ENCODE measurements around the gene FBXL15. TPM values are rescaled to one million over a fixed set of nuclear protein-coding genes. Genes with fewer than 3 reads are reported as not detected.

The FBXL15 gene
- total and polyA plus RNA-seq, 2 donors (not counting 1 experiment from before 2014, with no cell fraction given): 15.5 to 20.7 TPM

- Histone ChIP-seq H2AFZ (ENCODE audit: insufficient read depth, low read depth, low read length, poor library complexity, severe bottlenecking) (peak overlapping the region; percentile 94), H4K20me1 (ENCODE audit: control insufficient read depth, insufficient read depth, low read length, poor library complexity, severe bottlenecking) (peaks cover 17% of the 10 kb centered on the region), H3K4me3 (ENCODE audit: control extremely low read depth in 1 of 5, extremely low read depth in 1 of 5, insufficient read depth in 1 of 5, low read depth in 2 of 5, low read length in 4 of 5) (peak overlapping the region; percentile 13 to 92 (median 89)), H3K4me2 (replicated peaks; ENCODE audit: low read depth, low read length, poor library complexity, severe bottlenecking) (peak overlapping the region; percentile 90), H3K9me3 (ENCODE audit: control extremely low read depth in 1 of 3, control insufficient read depth in 2 of 3, insufficient read depth in 1 of 3, low read length in 2 of 3) (peaks cover 0 to 12% (median 0%) of the 10 kb centered on the region in 3 donors), H3K79me2 (ENCODE audit: control insufficient read depth, insufficient read depth, low read length) (no peaks in the 10 kb centered on the region), H3K27ac (ENCODE audit: low read length in 2 of 2) (no peak overlapping the region), H3K27me3 (replicated peaks in 1 of 4; ENCODE audit: control extremely low read depth in 1 of 4, control insufficient read depth in 3 of 4, insufficient read depth in 4 of 4, low read length in 3 of 4) (peaks cover 0 to 48% (median 29%) of the 10 kb centered on the region in 4 experiments), H3K36me3 (replicated peaks in 1 of 2; ENCODE audit: control extremely low read depth in 1 of 2, control insufficient read depth in 1 of 2, extremely low read depth in 1 of 2, insufficient read depth in 2 of 2, low read length in 1 of 2) (peaks cover 0 to 10% of the 10 kb centered on the region in 2 experiments), H3K9ac (ENCODE audit: low read length) (peak overlapping the region; percentile 77), H3K4me1 (ENCODE audit: control insufficient read depth in 2 of 2, insufficient read depth in 2 of 2, low read length in 2 of 2) (peaks cover 32 to 34% of the 10 kb centered on the region in 2 donors)
- Mint-ChIP-seq H3K4me3 (peak overlapping the region; percentile 99), H3K27me3 (peaks cover 26% of the 10 kb centered on the region), H3K9me3 (ENCODE audit: insufficient read depth) (no peaks in the 10 kb centered on the region), H3K4me1 (peaks cover 38% of the 10 kb centered on the region), H3K27ac (peak overlapping the region; percentile 37)
- TF ChIP-seq, protein P1, sequence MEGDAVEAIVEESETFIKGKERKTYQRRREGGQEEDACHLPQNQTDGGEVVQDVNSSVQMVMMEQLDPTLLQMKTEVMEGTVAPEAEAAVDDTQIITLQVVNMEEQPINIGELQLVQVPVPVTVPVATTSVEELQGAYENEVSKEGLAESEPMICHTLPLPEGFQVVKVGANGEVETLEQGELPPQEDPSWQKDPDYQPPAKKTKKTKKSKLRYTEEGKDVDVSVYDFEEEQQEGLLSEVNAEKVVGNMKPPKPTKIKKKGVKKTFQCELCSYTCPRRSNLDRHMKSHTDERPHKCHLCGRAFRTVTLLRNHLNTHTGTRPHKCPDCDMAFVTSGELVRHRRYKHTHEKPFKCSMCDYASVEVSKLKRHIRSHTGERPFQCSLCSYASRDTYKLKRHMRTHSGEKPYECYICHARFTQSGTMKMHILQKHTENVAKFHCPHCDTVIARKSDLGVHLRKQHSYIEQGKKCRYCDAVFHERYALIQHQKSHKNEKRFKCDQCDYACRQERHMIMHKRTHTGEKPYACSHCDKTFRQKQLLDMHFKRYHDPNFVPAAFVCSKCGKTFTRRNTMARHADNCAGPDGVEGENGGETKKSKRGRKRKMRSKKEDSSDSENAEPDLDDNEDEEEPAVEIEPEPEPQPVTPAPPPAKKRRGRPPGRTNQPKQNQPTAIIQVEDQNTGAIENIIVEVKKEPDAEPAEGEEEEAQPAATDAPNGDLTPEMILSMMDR (IDR thresholded peaks at IDR 0.05): no peak
- no peak for TF ChIP-seq EZH2 (IDR thresholded peaks at IDR 0.05; ENCODE audit: borderline replicate concordance, insufficient read depth, low read depth, low read length, poor library complexity, severe bottlenecking)
- POLR2A ChIA-PET: interaction anchor here (1.3 to 5.2 kb wide), 4 partner anchors 9 to 41 kb away, joined by 4 to 38 read pairs (median 23); partner anchors contain the start of genes CUEDC2 and NFKB2
- DNase-seq: peak; percentile 78
- intact Hi-C loops (cut with micrococcal nuclease): loop anchor here (1.0 to 5.0 kb wide), 4 partner anchors 20 to 287 kb away; partner anchors contain the start of genes NOLC1 and PPRC1
- CTCF ChIA-PET: interaction anchor here (1.2 to 6.1 kb wide), 11 partner anchors 9 to 189 kb away, joined by 3 to 108 read pairs (median 16); partner anchors contain the start of genes C10orf95, CUEDC2 and NFKB2
- 1% methylated on average over 43 of the region's 54 CpGs for WGBS (ENCODE audit: insufficient coverage)
- ATAC-seq (ENCODE audit: low read depth): no peak
Observed at GRCh38 chr10:102419269-102420180, 1.1 kb upstream of the FBXL15 start.

All from B cell (primary cell).